OCI-M2 (cell line): ENCODE results near the gene DBX2.
"Not testable (repeated sequence)": the region's sequence is repeated elsewhere in the genome, so short reads cannot be mapped to it uniquely, and the experiment has no call there.

ENCODE experiments used
- DNase-seq: peaks from one replicate; lab custom pipeline; 2025; ENCODE audit not compliant: unreplicated experiment; lab: John Stamatoyannopoulos, UW

The DBX2 gene

DNA sequence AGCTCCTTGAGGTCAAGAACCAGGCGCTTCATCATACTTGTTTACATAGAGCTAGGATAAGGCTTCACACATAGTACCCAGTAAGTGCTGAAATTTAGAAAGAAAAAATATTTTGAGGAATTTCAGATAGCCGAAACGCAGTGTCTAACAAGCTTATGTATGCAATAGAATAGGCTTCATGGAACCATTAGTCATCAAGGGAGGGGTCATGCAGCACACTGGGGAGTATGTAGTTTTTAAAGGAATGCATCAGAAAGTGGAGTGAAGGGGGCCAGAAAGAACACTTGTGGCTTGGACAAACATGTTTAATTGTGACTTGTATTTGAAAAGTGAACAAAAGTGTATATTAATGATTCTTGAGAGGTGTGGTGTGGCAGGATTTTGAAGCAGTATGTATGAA, 38.1 kb downstream of the DBX2 start:
- DNase-seq = no peak

DNA sequence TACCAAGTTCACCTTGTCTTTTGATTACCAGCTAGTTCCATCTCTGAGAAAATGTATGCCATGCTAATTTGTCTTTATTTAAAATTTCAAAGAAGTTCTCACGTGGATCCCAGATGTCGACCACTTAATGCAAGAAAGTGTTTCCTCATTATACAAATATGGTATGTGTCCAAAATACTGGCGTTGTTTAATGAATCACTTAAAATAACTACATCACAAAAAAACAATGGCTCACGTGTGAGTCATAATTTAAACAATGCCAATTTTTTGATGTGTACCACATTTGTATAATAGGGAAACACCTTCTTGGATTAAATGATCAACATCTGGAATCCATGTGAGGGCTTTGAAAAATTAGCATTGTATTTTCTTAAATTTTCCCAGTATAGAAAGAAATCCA, 40.8 kb downstream of the DBX2 start:
- no peak for DNase-seq

DNA sequence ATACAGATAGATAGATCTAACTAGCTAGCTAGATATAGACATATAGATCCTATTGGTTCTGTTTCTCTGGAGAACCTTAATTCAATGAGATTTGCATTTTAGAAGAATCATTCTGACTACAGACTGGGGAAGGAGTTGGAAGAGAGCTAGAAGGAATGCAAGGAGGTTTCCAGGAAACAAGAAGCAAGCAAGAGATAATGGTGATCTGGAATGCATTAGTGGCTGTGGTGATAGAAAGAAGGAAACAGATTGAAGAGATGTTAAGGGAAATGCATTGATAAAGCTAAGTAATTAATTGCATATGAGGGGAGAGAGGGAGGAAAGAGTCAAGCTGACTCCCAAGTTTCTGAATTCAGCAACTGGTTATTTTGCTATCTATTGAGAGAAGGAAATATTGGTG, 42.7 kb downstream of the DBX2 start:
- DNase-seq = no peak

DNA sequence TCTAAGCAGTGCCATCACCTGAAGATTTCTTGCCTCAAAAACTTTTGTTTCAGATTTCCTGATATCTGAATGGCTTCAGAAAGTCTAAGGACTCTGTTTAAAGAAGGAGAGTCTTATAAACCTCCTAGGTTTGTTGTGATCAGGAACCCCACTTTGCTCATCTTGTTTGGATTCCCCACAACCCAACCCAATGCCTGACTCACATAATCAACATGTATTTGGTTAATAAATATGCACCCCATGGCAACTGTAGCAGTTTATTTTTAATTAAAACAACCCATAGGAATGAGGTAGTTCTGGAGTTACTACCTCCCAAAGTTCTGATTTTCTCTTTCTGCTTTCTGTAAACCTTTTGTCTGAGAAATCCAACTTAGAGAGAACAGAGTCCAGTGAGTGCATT, 51.5 kb downstream of the DBX2 start:
- DNase-seq = no peak

DNA sequence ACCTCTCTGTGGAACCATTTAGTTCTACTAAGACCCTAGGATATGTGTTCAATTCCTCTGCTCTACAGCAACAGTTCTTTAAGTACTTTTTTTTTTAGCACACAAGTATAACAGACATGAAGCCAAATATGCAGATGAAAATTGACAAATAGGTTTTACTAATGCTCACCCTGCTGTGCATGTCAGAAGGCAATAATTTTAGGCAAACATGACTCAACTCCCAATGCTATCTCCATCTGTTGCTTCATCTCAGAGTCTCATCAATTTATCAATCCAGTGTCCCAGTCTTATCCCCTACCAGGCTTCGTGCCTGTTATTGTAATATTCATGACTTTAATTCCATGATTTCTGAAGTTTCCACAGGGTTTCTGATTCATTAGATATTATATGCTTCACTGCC, 57.7 kb downstream of the DBX2 start:
- no peak for DNase-seq

DNA sequence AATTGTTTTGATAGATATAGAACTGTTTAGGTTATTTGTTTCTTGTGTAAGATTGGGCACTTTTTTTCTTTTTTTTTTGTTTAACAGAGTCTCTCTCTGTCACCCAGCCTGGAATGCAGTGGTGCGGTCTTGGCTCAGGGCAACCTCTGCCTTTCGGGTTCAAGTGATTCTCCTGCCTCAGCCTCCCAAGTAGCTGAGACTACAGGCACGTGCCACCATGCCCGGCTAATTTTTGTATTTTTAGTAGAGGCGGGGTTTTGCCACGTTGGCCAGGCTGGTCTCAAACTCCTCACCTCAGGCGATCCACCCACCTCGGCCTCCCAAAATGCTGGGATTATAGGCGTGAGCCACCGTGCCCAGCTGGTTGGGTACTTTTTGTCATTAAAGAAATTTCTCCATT, 66.0 kb downstream of the DBX2 start:
- not testable (repeated sequence) for DNase-seq

DNA sequence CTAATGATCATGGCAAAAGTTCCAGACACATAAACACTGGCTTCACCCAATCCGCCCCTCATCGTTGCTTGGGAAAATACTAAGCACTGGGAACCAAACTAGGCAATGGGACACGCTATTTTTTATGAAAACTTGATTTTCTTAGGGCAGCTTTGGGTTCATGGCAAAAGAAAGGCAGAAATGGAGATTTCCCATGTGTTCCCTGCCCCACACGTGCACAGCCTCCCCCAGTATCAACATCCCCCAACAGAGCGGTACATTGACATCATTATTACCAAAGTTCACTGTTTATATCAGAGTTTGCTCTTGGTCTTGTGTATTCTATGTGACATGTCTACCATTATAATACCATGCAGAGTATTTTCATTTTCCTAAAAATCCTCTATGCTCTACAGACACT, 71.0 kb downstream of the DBX2 start:
- DNase-seq = no peak

DNA sequence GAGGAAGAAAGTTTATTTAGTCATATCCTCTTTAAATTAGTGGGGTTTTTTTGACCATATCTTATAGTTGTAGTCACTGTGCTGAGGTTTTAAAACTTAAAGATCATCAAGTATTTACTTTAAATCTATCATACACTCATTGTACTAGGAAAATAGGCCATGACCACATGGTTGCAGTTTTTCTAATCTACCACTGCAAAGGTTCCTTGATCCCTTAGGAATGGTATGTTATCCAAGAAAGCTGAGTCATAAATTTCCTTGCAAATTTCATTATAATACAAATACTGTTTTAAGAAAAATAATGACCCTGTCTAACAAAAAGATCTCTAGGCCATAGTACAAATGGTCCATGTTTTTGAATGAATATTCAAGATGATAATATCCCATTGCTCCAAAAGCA, 74.7 kb downstream of the DBX2 start:
- DNase-seq = no peak

DNA sequence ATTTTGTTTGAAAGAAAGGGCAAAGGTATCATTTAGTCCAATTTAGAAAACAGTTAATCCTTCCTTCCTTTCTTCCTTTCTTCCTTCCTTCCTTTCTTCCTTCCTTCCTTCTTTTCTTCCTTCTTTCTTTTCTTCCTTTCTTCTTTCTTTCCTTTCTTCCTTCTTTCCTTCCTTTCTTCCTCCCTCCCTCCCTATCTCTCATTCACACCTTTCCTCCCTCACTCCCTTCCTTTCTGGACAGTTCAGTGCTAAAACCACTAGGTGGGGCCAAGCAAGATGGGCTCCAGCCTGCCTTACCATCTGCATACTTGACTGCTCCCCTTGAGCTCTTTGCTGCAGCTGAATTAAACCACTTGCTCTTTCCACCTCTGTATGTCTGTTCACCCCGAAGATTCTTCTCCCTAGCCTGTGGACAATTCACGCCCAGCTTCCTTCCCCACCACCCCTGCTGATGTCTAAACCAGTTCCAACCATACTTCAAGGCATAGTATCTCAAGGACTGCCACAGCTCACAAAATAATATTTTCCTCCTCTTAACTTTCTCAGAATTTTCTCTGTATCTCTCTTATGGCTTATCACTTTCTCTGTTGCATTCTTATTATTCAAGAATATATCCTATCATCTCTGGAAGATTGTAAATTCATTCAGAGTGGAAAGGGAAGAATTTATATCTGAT, 78.0 kb downstream of the DBX2 start:
- no peak for DNase-seq

DNA sequence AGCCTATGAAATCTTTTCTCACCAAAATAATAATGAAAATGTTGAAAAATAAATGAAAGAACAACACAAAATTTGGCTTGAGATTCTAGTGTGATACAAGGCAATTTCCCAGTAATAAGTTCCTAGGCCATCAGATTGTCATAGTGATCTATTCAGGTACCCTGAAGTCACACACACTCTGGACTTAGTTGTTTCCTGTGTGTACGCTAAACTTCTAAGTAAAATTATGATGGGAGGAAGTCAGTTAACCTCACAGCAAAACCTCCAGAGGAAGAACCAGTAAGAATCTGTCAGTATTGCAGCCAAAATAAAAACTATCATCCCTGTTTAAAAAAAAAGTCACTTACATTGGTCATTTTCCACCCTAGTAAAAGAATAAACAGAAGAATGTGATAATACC, 81.9 kb downstream of the DBX2 start:
- no peak for DNase-seq
